COLO829 (cell line): Measurements from ENCODE around the gene IRAK2.

Source experiments
- DNase-seq: peaks from one replicate; pipeline ENCODE4 v3.0.0; 2012; ENCODE audit warnings: low spot score

The IRAK2 gene

DNA sequence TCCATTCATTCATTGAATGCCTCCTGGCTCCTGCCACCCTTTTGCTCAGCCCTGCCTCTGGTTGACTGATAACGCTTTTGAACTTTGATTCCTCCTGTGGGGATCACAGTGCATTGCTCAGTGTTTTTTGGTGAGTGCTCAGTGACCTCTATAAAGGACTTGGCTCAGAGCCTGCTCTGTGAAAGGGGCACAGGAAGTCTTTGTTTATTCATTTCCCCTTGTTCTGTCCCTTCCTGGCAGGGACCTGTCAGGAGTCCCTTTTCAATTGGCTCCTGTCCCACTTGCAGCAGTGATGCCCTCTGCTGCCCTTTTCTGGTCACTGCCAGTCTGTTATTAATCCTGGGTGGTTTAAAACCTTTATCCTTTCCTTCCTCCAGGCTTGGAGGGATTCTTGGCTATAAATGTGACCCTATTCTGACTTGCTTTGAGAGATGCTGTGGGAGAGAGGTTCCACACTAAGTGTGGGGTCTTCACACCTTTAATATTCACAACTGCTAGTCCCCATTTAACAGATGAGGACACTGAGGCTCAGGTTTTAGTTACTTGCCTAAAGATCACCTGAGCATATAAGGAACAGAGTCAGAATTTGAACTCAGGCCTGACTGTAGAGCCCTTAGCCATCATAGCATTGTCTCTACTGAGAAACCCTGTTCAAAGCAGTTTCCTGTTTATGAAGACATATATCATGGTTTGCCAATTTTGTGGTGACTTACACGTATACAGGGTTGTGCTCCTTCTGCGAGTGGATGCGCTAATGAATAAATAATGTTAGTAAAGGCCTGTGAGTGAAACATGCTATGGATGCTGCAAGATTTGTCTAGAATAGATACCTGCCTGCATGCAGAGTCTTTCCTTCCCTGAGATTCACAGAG, 60.3 kb downstream of the IRAK2 start:
- peak; percentile 65 for DNase-seq

DNA sequence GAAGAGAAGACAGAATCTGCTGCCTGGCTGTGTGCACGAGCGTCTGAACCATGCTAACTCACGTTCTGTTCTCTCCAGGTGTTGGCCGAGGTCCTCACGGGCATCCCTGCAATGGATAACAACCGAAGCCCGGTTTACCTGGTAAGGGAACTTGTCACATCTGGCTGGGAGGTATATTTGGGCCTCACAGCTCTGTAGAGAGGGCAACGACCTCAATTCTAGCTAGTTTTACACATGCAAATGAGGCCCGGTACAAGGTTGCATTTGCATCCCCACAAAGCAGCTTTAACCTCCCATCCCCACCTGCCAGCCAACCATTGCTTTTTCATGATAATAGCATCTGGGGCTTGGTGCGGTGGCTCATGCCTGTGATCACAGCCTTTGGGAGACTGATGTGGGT, 61.6 kb downstream of the IRAK2 start:
- DNase-seq = no peak

DNA sequence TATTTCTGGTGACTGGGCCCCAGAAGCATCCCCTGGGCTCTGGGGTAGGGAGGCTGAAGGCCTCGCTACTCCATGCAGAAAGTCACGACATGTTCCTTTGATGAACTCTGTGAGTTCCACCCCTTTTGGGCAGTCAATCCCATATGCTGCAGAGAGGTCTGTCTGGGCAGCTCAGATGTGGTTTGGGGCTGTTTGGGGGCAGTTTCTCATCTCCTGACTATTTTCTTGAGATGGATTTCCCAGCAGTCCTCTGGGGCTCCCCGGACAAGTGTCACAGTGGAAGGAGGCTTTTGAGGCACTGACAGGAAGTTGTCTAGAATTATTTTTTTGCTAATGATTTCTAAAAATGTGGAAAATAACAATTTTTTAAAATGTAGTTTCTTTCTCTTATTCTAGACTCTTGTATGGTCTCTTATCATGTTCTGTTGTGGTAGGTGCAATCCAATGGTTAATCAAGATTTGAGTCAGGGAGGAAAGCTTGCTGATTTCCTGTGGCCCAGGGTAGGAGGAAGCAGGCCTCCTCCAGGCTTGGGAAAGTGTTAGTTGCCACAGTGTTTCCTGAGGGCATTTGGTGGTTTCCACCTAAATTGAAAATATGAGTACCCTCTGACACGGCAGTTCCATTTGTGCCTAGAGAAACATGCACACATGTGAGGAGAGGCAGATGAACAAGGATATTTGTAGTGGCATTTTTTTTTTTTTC, 63.7 kb downstream of the IRAK2 start:
- DNase-seq = no peak

DNA sequence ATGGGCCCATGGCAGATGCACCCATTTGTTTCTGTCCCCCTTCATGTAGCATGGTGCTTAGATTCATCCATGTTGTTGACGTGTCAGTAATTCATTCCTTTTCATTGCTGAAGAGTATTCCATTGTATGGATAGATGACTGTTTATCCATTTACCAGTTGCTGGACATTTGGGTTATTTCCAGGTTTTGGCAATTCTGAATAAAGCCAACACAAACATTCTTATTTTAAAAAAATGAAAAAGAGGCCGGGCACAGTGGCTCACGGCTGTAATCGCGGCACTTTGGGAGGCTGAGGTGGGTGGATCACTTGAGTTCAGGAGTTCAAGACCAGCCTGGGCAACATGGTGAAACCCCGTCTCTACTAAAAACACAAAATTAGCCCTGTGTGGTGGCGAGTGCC, 64.9 kb downstream of the IRAK2 start:
- no peak for DNase-seq

DNA sequence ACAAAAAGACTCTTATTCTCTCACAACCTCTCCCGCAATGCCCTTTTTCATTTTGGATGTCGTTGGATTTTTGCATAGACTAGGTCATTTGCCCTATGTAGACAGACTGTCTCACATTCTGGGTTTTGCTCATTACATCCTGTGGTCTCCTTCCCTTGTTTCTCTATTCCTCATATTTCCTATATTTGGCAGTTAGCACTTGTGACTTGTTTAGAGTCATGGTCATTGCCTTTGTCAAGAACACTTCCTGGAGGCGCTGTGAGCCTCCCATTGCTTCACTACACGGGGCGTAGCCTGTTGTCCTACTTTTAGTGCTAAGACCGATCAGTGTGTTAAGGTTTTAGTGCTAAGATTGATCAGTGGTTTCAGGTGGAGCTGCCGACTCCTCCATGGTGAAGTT, 67.4 kb downstream of the IRAK2 start:
- no peak for DNase-seq

DNA sequence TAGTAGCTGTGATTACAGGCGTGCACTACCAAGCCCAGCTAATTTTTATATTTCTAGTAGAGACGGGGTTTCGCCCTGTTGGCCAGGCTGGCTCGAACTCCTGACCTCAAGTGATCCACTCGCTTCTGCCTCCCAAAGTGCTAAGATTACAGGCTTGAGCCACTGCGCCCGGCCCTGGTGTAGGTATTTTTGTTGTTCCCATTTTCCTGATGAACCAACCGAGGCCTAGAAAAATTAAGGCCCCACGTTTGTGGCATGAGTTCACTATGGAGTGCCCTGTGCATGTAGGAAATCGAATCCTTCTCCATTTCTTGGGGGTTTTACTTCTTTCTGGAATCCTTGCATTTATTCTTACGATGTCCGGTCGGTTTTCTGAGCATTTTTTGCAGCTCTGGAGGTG, 69.3 kb downstream of the IRAK2 start:
- DNase-seq = no peak

DNA sequence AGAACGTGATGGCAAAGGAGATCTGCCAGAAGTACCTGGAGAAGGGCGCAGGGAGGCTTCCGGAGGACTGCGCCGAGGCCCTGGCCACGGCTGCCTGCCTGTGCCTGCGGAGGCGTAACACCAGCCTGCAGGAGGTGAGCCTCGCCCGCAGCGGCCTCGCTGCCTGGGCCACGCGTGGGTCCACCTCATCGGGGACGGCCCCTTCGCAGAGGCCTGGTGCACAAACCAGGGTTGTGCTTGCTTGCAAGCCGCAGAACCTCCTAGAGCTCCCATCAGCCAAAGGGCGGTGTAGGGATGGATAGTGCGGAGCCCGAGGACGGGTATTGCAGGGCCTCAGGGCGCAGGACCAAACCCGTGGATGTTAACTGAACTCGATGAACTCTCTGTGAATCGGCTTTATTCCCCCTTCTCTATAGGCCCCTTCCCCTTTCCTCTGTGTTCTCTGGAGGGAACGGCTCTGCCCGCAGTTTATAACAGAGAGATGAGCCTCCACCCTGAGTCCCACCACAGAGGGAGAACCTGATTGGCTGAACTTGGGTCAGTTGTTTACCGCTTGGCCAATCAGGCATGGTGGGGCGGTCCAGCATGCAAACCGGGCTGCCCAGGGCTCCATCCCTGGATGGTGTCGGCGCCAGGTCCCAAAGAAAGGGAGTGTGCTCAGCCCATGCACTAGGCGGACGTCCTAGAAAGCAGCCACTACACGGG, 70.0 kb downstream of the IRAK2 start:
- DNase-seq = no peak

DNA sequence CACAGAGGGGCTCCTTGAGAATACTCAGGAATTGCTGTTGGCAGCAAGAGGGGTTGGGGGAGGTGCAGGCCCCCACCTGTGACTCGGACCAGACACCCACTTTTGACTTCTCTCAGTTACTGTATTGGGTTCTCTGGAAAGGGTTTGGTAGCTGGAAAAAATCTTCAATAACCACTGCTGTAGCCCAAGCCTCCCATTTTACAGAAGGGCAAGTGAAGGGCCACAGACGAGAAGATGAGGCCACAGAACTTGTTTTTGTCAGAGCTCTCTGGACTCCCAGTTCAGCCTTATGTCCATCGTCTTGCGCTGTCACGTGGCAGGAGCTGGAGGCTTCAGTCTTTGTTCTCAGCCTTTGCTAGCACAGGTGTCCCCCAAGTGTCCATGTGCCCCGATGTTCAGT, 70.8 kb downstream of the IRAK2 start:
- DNase-seq = no peak

DNA sequence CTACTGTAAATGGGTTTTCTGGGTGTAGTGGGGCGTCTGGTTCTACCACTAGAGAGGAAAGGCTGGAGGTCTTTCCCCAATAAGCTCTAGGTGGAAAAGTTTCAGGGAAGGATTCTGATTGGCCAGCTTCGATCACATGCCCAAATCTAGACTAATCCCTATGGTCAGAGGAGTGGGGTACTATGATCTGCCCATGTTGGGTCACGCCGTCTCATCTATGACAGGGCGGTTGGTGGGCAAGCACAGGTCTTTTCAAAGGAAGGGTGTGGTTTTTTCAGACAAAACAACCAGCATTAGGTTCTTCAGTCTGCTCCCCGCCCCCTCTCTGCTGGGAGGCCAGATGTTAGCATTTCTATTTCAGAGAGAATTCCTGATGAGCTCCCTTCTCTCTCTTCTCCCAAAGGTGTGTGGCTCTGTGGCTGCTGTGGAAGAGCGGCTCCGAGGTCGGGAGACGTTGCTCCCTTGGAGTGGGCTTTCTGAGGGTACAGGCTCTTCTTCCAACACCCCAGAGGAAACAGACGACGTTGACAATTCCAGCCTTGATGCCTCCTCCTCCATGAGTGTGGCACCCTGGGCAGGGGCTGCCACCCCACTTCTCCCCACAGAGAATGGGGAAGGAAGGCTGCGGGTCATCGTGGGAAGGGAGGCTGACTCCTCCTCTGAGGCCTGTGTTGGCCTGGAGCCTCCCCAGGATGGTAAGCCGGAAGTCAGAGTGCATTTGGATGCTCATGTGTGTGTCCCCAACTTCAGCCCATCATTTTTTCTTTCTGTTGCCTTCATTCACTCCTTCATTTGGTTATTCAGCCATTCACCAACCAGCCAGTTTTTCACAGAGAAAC, 73.8 kb downstream of the IRAK2 start:
- no peak for DNase-seq

DNA sequence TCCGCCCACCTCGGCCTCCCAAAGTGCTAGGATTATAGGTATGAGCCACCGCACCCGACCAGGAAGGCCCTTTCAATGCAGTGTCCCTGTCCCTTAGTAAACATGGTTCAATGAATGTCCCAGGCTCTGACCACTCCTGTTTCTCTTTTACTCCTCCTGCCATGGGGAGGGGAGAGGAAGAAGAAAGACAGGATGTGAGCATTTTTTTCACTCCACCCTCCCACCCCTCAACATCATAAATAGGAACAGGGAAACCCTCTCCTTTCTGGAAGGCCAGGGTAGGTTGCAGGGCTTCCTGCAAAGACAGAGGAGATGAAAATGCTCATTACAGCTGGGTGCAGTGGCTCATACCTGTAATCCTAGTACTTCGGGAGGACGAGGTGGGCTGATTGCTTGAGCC, 76.1 kb downstream of the IRAK2 start:
- DNase-seq = no peak

DNA sequence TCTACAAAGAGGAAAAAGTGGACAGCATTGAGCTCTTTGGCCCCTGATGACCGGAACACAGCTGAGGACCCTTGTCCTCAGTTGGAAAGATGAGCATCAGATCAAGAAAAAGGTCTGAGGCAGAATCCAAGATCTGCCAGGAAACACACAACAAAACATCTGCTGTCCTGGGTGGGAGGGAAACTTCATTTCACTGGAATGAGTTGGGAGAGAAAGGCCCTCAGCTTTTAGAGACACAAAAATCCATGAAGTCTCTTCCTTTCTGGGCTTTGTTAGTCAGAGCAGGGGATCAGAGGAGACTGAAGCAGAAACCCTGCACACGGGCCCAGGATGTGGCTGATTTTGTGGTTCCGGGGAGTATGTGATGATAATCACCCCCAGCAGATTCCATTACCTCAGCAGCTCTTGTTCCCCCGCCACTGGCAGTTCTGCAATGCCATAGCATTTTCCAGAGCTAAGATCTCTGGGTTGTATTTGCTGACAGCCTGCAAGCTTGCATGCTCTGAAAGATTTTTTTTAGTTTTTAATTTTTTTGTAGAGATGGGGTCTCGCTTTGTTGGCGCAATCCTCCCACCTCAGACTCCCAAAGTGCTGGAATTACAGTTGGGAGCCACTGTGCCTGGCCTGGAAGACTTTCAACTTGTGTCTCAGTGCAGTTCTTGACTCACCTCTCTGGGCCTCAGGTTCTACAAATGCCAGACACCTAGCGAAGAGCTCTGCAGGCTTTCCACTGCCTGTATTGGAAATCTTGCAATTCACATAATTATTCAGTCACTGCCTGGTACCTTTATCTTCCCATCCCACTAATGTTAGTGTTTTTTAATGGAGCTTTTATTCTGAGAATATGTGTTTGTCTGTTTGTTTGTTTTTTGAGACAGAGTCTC, 77.7 kb downstream of the IRAK2 start:
- no peak for DNase-seq

DNA sequence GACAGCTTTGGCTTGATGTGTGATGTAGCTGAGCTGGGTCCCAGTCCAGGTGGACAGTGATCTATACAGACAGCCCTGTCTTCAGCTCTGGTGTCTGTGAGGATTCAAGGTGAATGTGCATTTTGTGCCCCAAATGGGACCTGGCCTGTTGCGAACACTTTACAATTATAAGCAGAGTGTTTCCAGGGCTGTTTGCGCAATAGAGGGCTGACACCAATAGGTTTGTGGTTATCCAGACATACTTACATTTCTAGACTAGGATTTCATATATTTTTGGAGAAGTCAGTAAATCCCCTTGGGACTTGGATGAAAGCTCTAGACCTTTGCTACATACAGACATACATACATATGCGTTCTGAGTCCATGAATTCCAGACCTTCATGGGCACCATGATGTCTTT, 79.3 kb downstream of the IRAK2 start:
- DNase-seq = no peak

DNA sequence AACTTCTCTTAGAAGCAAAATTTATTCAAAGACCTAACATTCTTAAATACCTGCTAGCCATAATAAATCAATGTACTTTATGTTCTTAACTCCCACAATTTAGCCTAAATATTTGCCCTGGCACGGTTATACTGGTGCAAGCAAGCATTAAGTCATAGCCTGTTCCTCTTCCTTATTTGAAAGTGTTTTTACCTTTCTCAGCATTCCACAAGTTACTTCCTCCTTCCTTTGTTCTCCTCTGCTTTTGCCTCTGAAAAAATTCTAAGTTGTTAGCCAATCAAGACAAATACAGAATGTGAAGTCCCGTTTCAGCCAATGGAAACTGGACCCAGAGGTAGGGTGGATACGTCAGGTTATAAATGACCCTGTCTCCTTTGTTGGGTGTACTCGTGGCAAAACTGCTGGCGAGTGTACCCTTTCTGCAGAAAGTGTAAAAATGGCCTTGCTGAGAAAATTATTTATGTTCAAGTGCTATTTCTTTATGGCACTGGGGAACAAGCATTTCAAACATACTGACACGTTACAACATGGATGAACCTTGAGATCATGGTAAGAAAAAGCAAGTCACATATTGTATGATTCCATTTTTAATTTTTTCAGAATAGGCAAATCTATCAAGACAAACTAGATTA, 80.5 kb downstream of the IRAK2 start:
- DNase-seq = no peak

DNA sequence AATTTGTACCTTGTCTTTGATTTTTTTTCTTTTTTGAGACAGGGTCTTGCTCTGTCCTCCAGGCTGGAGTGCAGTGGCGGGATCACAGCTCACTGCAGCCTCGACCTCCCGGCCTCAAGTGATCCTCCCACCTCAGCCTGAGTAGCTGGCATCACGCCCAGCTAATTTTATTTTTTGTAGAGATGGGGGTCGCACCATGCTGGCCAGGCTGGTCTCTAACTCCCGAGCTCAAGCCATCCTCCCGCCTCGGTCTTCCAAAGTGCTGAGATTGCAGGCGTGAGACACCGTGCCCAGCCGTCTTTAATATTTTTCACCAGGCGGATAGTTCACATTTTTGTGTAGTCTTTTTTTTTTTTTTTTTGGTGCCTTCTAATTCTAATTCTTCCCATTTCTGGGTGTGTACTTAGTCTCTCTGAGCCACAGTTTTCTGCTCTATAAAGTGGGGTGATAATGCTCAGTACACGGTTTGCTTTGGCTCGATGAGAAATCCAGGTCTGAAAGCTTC, 83.0 kb downstream of the IRAK2 start:
- no peak for DNase-seq

DNA sequence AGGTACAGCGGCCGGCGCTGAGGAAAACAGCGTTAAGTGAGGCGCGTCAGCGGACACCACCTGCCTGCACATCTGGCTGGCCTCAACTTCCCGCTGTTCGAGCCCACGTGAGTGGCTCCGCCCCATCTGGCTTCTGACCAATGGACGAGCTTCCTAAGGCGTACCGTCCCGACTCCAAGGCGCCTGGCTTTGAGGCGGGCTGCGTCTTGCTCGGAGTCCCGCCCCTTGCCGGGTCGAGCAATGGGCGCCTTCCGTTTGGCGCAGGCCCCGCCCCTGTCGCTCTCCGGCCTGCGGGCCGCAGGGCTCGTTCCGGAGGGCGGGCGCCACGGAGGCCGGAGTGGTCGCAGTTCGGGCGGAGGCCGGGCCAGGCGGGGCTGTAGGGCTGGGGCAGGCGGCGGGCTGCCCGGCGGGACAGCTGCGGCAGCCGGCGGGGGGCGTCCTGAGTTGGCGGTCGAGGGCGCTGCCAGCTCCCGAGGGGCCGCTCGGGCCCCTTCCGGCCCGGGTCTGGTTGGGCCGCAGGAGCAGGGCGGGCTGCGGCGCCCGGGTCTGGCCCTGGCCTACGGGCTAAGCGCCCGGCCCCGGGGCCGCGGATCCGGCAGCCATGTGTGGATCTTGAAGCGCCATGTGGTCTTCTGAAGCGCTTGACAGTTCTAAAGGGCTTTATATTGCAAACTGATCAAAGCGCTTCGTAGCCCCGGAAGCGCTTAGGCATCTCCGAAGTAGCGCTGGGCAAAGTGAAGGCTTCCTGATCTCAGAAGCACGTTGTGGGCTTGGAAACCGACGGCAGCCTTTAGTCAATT, 83.7 kb downstream of the IRAK2 start, which contains the start of gene TATDN2:
TATDN2 (plus strand) TSS at position 276 of the 800 bp plus-strand sequence. CDS start 742 bp downstream, outside the sequence.
- peak; percentile 96 for DNase-seq

DNA sequence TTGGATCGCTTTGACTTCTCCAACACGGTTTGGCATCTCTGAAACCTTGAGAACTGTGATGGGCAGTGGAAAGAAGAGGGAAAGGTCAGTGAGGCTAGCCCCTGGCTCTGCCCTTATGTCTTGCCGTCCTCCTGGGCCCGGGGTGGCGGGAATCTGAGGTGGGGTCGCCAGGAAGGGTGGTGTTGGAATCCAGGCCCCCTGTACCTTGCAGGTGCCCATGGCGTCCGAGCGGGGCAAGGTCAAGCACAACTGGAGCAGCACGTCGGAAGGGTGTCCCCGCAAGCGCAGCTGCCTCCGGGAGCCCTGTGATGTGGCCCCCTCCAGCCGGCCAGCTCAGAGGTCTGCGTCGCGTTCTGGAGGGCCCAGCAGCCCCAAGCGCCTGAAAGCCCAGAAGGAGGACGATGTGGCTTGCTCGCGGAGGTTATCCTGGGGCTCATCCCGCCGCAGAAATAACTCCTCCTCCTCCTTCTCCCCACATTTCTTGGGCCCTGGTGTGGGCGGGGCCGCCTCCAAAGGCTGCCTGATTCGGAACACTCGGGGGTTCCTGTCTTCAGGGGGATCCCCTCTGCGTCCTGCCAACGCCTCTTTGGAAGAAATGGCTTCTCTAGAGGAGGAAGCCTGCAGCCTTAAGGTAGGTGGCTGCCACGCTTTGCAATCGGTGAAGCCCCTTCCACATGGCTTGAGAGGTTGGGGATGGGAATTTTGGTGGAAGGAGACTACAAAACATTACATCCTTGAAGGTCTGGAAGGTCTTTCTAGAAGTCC, 84.4 kb downstream of the IRAK2 start:
- DNase-seq = no peak

DNA sequence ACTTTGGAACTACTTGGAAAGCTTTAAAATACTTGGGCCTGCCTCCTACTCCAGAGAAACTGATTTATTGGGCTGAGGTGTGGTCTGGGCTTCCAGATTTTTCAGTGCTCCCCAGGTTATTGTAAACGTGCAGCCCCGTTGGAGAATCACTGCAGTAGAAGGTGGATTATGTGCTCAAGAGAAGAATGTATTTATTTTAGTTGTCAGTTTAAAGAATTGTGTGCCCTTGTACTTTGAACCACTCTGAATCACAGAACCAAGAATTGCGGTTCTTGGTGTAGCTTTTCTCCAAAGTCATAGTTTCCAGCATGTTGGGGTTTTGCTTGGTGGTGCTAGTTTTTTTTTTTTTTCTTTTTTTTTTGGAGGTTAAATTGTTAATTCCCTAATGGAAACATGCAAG, 85.1 kb downstream of the IRAK2 start:
- DNase-seq = no peak

DNA sequence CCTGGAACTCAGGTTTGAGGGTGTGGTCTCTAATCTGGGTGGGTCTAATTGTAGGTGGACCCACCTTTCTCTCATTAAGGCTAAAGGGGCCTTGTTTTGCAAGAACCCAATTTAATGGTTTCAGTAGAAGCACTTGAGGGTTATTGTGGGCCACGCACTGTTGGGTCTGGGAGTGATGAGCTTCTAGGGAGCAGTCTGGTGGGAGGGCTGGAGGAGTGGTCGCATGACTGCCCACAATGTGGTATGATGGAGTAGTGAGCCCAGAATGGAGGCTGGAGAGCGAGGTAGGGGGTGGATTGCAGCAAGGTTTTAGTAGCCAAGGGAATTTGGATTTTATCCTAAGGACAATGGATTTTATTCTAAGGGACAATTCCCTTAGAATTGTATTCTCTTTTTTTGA, 86.3 kb downstream of the IRAK2 start:
- DNase-seq = no peak

DNA sequence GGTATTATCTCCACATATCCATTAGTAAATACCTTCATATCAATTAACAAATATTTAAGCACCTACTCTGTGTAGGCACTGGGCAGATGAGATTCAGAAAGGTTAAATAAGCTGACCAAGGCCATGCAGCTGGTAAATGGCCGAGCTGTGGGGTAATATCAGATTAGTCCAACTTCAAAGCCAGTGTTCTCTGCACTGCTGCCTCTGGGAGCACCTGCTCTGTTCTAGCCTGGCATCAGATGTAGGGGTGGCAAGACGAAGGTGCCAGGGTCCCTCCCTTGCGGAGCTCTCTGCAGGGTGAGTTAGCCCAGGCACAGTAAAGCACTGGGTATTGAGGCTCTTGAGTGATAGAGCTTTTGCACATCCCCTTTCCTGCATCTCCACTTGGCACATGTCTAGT, 89.0 kb downstream of the IRAK2 start:
- no peak for DNase-seq
